ENCODE data around the gene SERPINB6.
"Not testable (repeated sequence)": the region's sequence is repeated elsewhere in the genome, so short reads cannot be mapped to it uniquely, and the experiment has no call there.

DNA sequence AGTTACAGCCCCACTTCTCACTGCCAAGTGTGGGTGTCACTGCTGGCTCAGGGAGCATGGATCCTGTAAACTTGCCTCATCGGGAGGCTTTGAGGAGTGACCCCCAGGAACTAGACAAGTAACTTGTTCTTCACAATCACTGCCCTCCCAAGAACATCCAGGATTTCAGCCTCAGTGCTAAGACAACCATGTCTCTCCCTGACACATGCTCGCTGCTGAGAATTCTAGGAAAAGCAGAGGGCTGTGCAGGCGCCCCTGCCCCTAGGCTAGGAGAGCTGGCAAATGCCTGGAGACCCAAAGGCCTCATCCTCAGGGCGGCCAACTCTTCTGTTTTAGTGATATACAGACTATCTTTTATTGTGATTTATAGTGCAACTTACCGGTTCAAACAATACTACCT lies 31.9 kb upstream of the SERPINB6 start:
- not testable (repeated sequence) for TF ChIP-seq CTCF (conservative IDR thresholded peaks at IDR 0.05; ENCODE audit: low read length); EZH2phosphoT487 (IDR thresholded peaks at IDR 0.05; ENCODE audit: borderline replicate concordance, low read depth, low read length)

Measured in OCI-LY7 (cell line).